Ectodermal cell (in vitro differentiated cells): ENCODE measurements around the gene PTPN2.

Source experiments
- H3K27ac ChIP-seq: 2 replicates; pipeline ENCODE4 v1.7.0; 2013; ENCODE audit warnings: mild to moderate bottlenecking, low read depth, low read length; ENCODE audit not compliant: insufficient read depth, poor library complexity, severe bottlenecking
- H3K27me3 ChIP-seq: 2 replicates; pipeline ENCODE4 v1.7.0; 2013; ENCODE audit warnings: mild to moderate bottlenecking, low read length; ENCODE audit not compliant: insufficient read depth, control insufficient read depth, poor library complexity, severe bottlenecking
- H3K36me3 ChIP-seq: one replicate; pipeline ENCODE4 v1.7.0; 2013; ENCODE audit warnings: low read length; ENCODE audit not compliant: control insufficient read depth, insufficient read depth
- H3K4me1 ChIP-seq: one replicate; pipeline ENCODE4 v1.7.0; 2013; ENCODE audit warnings: low read length; ENCODE audit not compliant: control insufficient read depth, insufficient read depth
- H3K4me3 ChIP-seq: 2 replicates; pipeline ENCODE4 v1.7.0; 2013; ENCODE audit warnings: low read depth, low read length, control low read depth; ENCODE audit not compliant: insufficient read depth
- H3K9me3 ChIP-seq: 2 replicates; pipeline ENCODE4 v1.7.0; 2013; ENCODE audit warnings: mild to moderate bottlenecking, low read length, moderate library complexity; ENCODE audit not compliant: control insufficient read depth
- WGBS, 2 experiments: methylation state at CpG; one replicate each; pipeline ENCODE4 v1.1.7; 2013; ENCODE audit warnings: missing lambda C conversion rate in 2 of 2; 5-methylcytosine and 5-hydroxymethylcytosine counted together

Gene PTPN2

GRCh38 chr18:12895626-12896025 is 11.6 kb upstream of the PTPN2 start:
- H3K27me3 ChIP-seq: no peaks in the 10 kb centered on the region
- H3K4me1 ChIP-seq: no peaks in the 10 kb centered on the region
- 52 to 68% methylated on average over 2 of the region's 2 CpGs for WGBS, 2 experiments
- H3K36me3 ChIP-seq: no peaks in the 10 kb centered on the region
- no peak overlapping the region for H3K4me3 ChIP-seq
- H3K27ac ChIP-seq: no peak overlapping the region
- no peaks in the 10 kb centered on the region for H3K9me3 ChIP-seq

DNA sequence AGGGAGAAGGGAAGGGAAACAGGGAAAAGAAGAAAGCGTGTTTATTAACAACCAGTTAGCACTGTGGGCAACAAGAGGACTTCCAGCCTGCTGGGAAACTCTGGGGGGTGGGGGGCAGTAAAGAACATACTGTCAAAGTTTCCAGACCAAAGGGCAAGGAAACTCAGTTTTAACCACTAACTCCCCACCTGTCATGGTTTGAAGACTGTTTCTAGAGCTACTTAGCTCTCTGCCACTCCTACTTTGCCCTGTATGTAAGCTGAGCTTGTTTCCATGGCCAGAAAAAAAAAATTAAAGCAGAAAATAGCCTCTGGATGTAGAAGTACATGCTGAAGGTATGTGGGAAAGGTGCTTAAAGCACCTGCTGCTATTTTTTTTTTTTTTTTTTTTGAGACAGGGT is 11.0 kb upstream of the PTPN2 start:
- no peak overlapping the region for H3K4me3 ChIP-seq
- H3K9me3 ChIP-seq: peaks cover 2% of the 10 kb centered on the region
- no peaks in the 10 kb centered on the region for H3K4me1 ChIP-seq
- no peak overlapping the region for H3K27ac ChIP-seq
- H3K36me3 ChIP-seq: no peaks in the 10 kb centered on the region
- 90 to 97% methylated on average over 1 of the region's 1 CpG for WGBS, 2 experiments
- no peaks in the 10 kb centered on the region for H3K27me3 ChIP-seq

- H3K27me3 ChIP-seq: no peaks in the 10 kb centered on the region
- H3K27ac ChIP-seq: no peak overlapping the region
- 91 to 93% methylated on average over 6 of the region's 6 CpGs for WGBS, 2 experiments
- no peaks in the 10 kb centered on the region for H3K36me3 ChIP-seq
- no peaks in the 10 kb centered on the region for H3K4me1 ChIP-seq
- peaks cover 2% of the 10 kb centered on the region for H3K9me3 ChIP-seq
- no peak overlapping the region for H3K4me3 ChIP-seq
Observed at GRCh38 chr18:12891561-12891960, 7.5 kb upstream of the PTPN2 start.

GRCh38 chr18:12890964-12891363 is 6.9 kb upstream of the PTPN2 start:
- Histone ChIP-seq H3K36me3 (no peaks in the 10 kb centered on the region), H3K4me1 (no peaks in the 10 kb centered on the region), H3K4me3 (no peak overlapping the region), H3K27ac (no peak overlapping the region), H3K9me3 (peaks cover 2% of the 10 kb centered on the region), H3K27me3 (no peaks in the 10 kb centered on the region)
- WGBS, 2 experiments: 93% methylated on average over 3 of the region's 3 CpGs

GRCh38 chr18:12886498-12887126 is 2.6 kb upstream of the PTPN2 start:
- Histone ChIP-seq H3K36me3 (no peaks in the 10 kb centered on the region), H3K4me3 (no peak overlapping the region), H3K27me3 (peaks cover 10% of the 10 kb centered on the region), H3K9me3 (peaks cover 2% of the 10 kb centered on the region), H3K4me1 (peaks cover 12% of the 10 kb centered on the region), H3K27ac (no peak overlapping the region)
- WGBS, 2 experiments: 28 to 40% methylated on average over 2 of the region's 2 CpGs

DNA sequence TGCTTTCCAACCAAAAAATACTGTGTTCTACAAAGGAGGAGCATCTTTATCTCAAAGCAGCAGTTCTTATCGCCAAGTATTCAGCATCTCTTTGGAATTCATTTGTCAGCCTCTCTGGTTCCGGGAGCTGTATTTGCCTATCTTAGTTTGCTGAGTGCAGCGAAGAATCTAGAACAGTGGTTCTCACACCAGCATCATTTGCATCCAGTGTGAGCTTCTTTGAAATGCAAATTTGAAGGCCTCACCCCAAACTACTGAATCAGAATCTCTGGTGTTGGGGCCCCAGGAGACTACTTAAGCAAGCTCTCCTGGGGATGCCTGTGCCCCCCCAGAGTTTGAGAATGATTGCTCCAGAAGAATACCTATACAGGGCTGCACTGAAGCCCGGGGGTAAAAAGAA is 1.5 kb upstream of the PTPN2 start:
- Histone ChIP-seq H3K27me3 (peaks cover 10% of the 10 kb centered on the region), H3K9me3 (peaks cover 1% of the 10 kb centered on the region), H3K27ac (no peak overlapping the region), H3K4me3 (no peak overlapping the region), H3K36me3 (no peaks in the 10 kb centered on the region), H3K4me1 (peaks cover 16% of the 10 kb centered on the region)
- 24 to 28% methylated on average over 4 of the region's 4 CpGs for WGBS, 2 experiments

DNA sequence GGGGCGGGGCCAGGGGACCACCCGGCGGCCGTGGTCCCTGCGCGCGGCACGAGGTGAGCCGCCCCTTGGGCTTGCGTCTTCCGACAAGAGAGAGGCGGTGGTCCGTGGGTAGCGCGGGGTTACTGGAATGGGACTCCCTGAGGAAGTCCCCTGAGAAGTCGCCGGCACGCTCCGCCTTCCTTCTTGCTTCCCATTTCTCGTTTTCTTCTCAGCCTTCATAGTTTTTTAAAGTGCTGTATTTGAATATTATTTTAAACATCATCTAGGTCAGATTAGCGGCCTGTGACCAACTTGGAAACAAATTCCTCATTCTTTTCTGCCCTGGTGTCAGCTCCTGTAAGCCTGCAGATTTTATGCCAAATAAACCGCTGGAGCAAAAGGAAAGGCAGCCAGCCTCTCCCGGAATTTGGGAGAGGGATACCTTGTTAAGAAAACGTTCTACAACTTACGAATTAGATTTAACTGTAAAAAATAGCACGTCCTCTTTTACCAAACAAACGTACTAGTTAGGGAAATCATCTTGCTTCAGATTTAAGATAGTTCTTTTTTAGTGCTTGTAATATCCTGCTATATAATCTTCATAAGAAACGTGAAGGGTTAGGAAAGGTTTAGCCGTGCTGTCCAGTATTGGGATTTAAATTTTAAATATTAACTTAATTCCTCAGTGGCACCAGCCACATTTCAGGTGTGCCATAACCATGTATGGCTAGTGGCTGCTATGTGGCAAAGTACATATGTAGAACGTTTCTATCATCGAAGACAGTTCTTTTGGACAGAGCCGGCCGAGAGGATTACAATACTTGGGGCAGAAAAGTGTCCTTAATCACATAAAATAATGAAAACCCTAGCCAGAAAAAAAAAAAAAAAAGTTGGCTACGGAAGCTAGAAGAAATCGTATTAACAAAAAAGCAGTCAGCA is 628 bp upstream of the PTPN2 start:
- no peak overlapping the region for H3K27ac ChIP-seq
- no peaks in the 10 kb centered on the region for H3K9me3 ChIP-seq
- H3K36me3 ChIP-seq: no peaks in the 10 kb centered on the region
- peaks cover 10% of the 10 kb centered on the region for H3K27me3 ChIP-seq
- peaks cover 21% of the 10 kb centered on the region for H3K4me1 ChIP-seq
- 14 to 18% methylated on average over 26 to 34 of the region's 35 CpGs for WGBS, 2 experiments
- H3K4me3 ChIP-seq: peak overlapping the region; percentile 77

GRCh38 chr18:12883372-12883683 is 709 bp downstream of the PTPN2 start:
- Histone ChIP-seq H3K4me1 (peaks cover 21% of the 10 kb centered on the region), H3K4me3 (peak overlapping the region; percentile 77), H3K27ac (peak overlapping the region; percentile 95), H3K9me3 (no peaks in the 10 kb centered on the region), H3K36me3 (no peaks in the 10 kb centered on the region), H3K27me3 (peaks cover 10% of the 10 kb centered on the region)
- 0% methylated on average over 38 of the region's 38 CpGs for WGBS, 2 experiments

- Histone ChIP-seq H3K4me1 (peaks cover 21% of the 10 kb centered on the region), H3K27ac (peak overlapping the region; percentile 95), H3K27me3 (peaks cover 10% of the 10 kb centered on the region), H3K9me3 (no peaks in the 10 kb centered on the region), H3K36me3 (no peaks in the 10 kb centered on the region), H3K4me3 (peak overlapping the region; percentile 77)
- 9 to 10% methylated on average over 22 of the region's 22 CpGs for WGBS, 2 experiments
Observed at GRCh38 chr18:12882453-12883371, 1.3 kb downstream of the PTPN2 start.

GRCh38 chr18:12880541-12880910 is 3.5 kb downstream of the PTPN2 start:
- Histone ChIP-seq H3K27ac (no peak overlapping the region), H3K9me3 (no peaks in the 10 kb centered on the region), H3K36me3 (no peaks in the 10 kb centered on the region), H3K27me3 (peaks cover 10% of the 10 kb centered on the region), H3K4me3 (no peak overlapping the region), H3K4me1 (peaks cover 21% of the 10 kb centered on the region)
- WGBS, 2 experiments: 89 to 91% methylated on average over 2 of the region's 2 CpGs
